Measurements from ENCODE around the gene DHRS3. TPM values are rescaled to one million over a fixed set of nuclear protein-coding genes. Genes with fewer than 3 reads are reported as not detected.
"Not testable (repeated sequence)": the region's sequence is repeated elsewhere in the genome, so short reads cannot be mapped to it uniquely, and the experiment has no call there.

DHRS3 gene
- 29.0 TPM for total RNA-seq
- polyA plus RNA-seq (ENCODE audit: insufficient read depth in 1 of 8, insufficient read length in 8 of 8, low replicate concordance in 1 of 8): 10 to 100 TPM; 11.4 to 24.7 (median 20.0) TPM
- long read RNA-seq, donor 1, partial matches to known transcripts: 0 of 4 reads
- long read RNA-seq, donor 1, other reads (novel, unspliced or antisense): 0 of 4 reads
- long read RNA-seq, donor 2, partial matches to known transcripts: 0 of 1 reads
- long read RNA-seq, donor 2, other reads (novel, unspliced or antisense): 0 of 1 reads
- long read RNA-seq, donor 3, transcript DHRS3-204 (6 exons, 1,722 nt): major isoform, 8 of 8 reads
- long read RNA-seq, donor 3, partial matches to known transcripts: 0 of 8 reads
- long read RNA-seq, donor 3, other reads (novel, unspliced or antisense): 0 of 8 reads
- long read RNA-seq, donor 4, partial matches to known transcripts: 0 of 4 reads
- long read RNA-seq, donor 4, other reads (novel, unspliced or antisense): 0 of 4 reads
- long read RNA-seq, donor 5, transcript DHRS3-204 (6 exons, 1,722 nt): major isoform, 23 of 23 reads
- long read RNA-seq, donor 5, partial matches to known transcripts: 0 of 23 reads
- long read RNA-seq, donor 5, other reads (novel, unspliced or antisense): 0 of 23 reads
- long read RNA-seq, donor 6, transcript DHRS3-204 (6 exons, 1,722 nt): major isoform, 8 of 8 reads
- long read RNA-seq, donor 6, partial matches to known transcripts: 0 of 8 reads
- long read RNA-seq, donor 6, other reads (novel, unspliced or antisense): 0 of 8 reads
- long read RNA-seq, donor 7, transcript DHRS3-204 (6 exons, 1,722 nt): major isoform, 6 of 13 reads
- long read RNA-seq, donor 7, partial matches to known transcripts: 7 of 13 reads
- long read RNA-seq, donor 7, other reads (novel, unspliced or antisense): 0 of 13 reads
- long read RNA-seq, donor 8, partial matches to known transcripts: 10 of 10 reads
- long read RNA-seq, donor 8, other reads (novel, unspliced or antisense): 0 of 10 reads
- long read RNA-seq, donor 9, transcript DHRS3-204 (6 exons, 1,722 nt): major isoform, 6 of 6 reads
- long read RNA-seq, donor 9, partial matches to known transcripts: 0 of 6 reads
- long read RNA-seq, donor 9, other reads (novel, unspliced or antisense): 0 of 6 reads
- long read RNA-seq, donor 10, partial matches to known transcripts: 0 of 1 reads
- long read RNA-seq, donor 10, other reads (novel, unspliced or antisense): 0 of 1 reads
- long read RNA-seq, donor 11, transcript DHRS3-204 (6 exons, 1,722 nt): major isoform, 14 of 14 reads
- long read RNA-seq, donor 11, partial matches to known transcripts: 0 of 14 reads
- long read RNA-seq, donor 11, other reads (novel, unspliced or antisense): 0 of 14 reads

DNA sequence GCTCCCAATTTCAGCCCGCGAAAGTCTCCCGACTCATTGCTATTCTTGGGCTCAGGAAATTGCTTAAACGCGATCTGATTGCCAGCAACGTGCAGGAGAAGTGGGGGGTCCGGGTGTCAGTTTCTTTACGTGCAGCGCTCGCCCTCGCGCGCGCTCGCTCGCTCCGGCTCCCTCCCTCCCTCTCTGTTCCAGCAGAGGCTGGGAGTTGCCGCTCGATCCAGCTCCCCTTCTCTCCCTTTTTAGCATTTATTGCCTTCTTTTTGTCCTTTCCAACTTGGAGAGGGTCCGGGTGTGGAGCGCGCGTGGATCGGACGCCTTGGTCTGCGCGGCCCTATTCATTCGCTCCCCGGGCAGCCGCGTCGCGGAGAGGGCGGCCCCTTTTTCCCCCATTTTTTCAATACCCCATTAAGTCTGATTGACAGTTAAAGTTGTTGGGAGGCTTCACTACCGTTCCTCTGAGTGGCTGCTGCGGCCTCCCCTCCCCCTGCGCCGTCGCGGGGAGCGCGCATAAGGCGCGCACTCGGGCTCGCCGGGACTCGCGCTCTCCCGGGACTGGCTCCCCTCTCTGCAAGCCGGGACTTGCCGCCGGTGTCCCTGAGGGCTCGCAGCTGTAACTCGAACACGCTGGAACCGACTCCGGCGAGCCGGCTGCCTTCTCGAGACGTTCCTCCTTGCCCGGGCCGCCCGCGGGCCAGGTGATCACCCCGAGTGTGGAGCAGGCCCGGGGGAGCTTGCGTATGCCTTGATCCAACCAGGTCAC is at the start of gene DHRS3:
Gene DHRS3 (minus strand): TSS at position 310 of the 760 bp plus-strand sequence. CDS start 862 bp downstream, outside the sequence.
- Histone ChIP-seq H3K36me3 (ENCODE audit: control insufficient read depth, insufficient read depth, low read length) (no peaks in the 10 kb centered on the region), H3K27ac (ENCODE audit: low read length) (peak within 1 kb of the TSS; percentile 90), H3K27me3 (ENCODE audit: control insufficient read depth, insufficient read depth, low read length) (peaks cover 34% of the 10 kb centered on the region), H3K4me3 (ENCODE audit: low read length) (peak within 1 kb of the TSS; percentile 67), H3K4me1 (ENCODE audit: control insufficient read depth, insufficient read depth, low read length) (peaks cover 71% of the 10 kb centered on the region), H3K9me3 (replicated peaks; ENCODE audit: control insufficient read depth, low read depth, low read length) (no peaks in the 10 kb centered on the region)
- DNase-seq: peak; percentile 96
- WGBS (ENCODE audit: insufficient coverage): under 1% methylated on average over 53 of the region's 69 CpGs

GRCh38 chr1:12666141-12666735 is 48.2 kb upstream of the DHRS3 start:
- Histone ChIP-seq H3K27me3 (ENCODE audit: control insufficient read depth, insufficient read depth, low read length) (peaks cover 2% of the 10 kb centered on the region), H3K36me3 (ENCODE audit: control insufficient read depth, insufficient read depth, low read length) (no peaks in the 10 kb centered on the region), H3K4me1 (ENCODE audit: control insufficient read depth, insufficient read depth, low read length) (peaks cover 31% of the 10 kb centered on the region), H3K9me3 (replicated peaks; ENCODE audit: control insufficient read depth, low read depth, low read length) (peaks cover 15% of the 10 kb centered on the region), H3K27ac (ENCODE audit: low read length) (no peak overlapping the region), H3K4me3 (ENCODE audit: low read length) (no peak overlapping the region)
- DNase-seq: no peak
- WGBS (ENCODE audit: insufficient coverage): 91% methylated on average over 10 of the region's 15 CpGs

GRCh38 chr1:12665511-12665910 is 47.5 kb upstream of the DHRS3 start:
- H3K27ac ChIP-seq (ENCODE audit: low read length): no peak overlapping the region
- peaks cover 15% of the 10 kb centered on the region for H3K9me3 ChIP-seq (replicated peaks; ENCODE audit: control insufficient read depth, low read depth, low read length)
- H3K4me1 ChIP-seq (ENCODE audit: control insufficient read depth, insufficient read depth, low read length): peaks cover 25% of the 10 kb centered on the region
- H3K36me3 ChIP-seq (ENCODE audit: control insufficient read depth, insufficient read depth, low read length): no peaks in the 10 kb centered on the region
- no peak for DNase-seq
- no peak overlapping the region for H3K4me3 ChIP-seq (ENCODE audit: low read length)
- 71% methylated on average over 1 of the region's 4 CpGs for WGBS (ENCODE audit: insufficient coverage)
- H3K27me3 ChIP-seq (ENCODE audit: control insufficient read depth, insufficient read depth, low read length): peaks cover 2% of the 10 kb centered on the region

GRCh38 chr1:12662556-12662955 is 44.5 kb upstream of the DHRS3 start:
- peaks cover 2% of the 10 kb centered on the region for H3K27me3 ChIP-seq (ENCODE audit: control insufficient read depth, insufficient read depth, low read length)
- H3K27ac ChIP-seq (ENCODE audit: low read length): no peak overlapping the region
- WGBS (ENCODE audit: insufficient coverage): no CpG with 5 or more reads among the region's 1 CpG
- H3K4me1 ChIP-seq (ENCODE audit: control insufficient read depth, insufficient read depth, low read length): peaks cover 6% of the 10 kb centered on the region
- H3K36me3 ChIP-seq (ENCODE audit: control insufficient read depth, insufficient read depth, low read length): no peaks in the 10 kb centered on the region
- no peak for DNase-seq
- peaks cover 5% of the 10 kb centered on the region for H3K9me3 ChIP-seq (replicated peaks; ENCODE audit: control insufficient read depth, low read depth, low read length)
- no peak overlapping the region for H3K4me3 ChIP-seq (ENCODE audit: low read length)

DNA sequence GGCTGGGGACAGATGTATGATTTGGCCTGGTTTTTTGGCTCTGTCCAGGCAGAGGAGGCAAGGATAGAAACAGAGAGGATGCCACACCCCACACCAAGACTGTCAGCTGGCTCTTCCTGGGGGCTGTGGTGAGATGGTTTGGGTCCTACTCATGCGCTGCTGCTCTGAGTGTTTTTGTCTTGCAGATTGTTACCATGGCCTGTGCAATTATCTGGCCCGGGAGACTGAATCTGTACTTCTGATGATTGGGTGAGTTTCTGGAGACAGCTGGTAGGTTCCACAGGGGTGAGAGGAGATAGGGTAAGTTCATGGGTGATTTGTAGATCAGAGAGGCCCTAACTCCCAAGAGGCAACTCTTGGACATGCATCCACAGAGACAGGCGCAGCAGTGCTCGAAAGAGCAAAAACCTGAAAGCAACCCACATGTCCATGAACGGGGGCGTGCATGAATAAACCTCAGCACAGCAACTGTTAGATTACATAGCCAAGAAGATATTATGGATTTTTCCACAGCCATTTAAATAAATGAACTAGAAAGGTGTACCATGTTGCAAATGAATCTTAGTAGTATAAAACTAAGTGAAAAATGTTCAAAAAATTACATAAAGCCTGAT is 43.7 kb upstream of the DHRS3 start:
- Histone ChIP-seq H3K4me3 (ENCODE audit: low read length) (no peak overlapping the region), H3K4me1 (ENCODE audit: control insufficient read depth, insufficient read depth, low read length) (peaks cover 2% of the 10 kb centered on the region), H3K27ac (ENCODE audit: low read length) (no peak overlapping the region), H3K9me3 (replicated peaks; ENCODE audit: control insufficient read depth, low read depth, low read length) (peaks cover 5% of the 10 kb centered on the region), H3K27me3 (ENCODE audit: control insufficient read depth, insufficient read depth, low read length) (peaks cover 2% of the 10 kb centered on the region), H3K36me3 (ENCODE audit: control insufficient read depth, insufficient read depth, low read length) (no peaks in the 10 kb centered on the region)
- 89% methylated on average over 3 of the region's 6 CpGs for WGBS (ENCODE audit: insufficient coverage)
- no peak for DNase-seq

DNA sequence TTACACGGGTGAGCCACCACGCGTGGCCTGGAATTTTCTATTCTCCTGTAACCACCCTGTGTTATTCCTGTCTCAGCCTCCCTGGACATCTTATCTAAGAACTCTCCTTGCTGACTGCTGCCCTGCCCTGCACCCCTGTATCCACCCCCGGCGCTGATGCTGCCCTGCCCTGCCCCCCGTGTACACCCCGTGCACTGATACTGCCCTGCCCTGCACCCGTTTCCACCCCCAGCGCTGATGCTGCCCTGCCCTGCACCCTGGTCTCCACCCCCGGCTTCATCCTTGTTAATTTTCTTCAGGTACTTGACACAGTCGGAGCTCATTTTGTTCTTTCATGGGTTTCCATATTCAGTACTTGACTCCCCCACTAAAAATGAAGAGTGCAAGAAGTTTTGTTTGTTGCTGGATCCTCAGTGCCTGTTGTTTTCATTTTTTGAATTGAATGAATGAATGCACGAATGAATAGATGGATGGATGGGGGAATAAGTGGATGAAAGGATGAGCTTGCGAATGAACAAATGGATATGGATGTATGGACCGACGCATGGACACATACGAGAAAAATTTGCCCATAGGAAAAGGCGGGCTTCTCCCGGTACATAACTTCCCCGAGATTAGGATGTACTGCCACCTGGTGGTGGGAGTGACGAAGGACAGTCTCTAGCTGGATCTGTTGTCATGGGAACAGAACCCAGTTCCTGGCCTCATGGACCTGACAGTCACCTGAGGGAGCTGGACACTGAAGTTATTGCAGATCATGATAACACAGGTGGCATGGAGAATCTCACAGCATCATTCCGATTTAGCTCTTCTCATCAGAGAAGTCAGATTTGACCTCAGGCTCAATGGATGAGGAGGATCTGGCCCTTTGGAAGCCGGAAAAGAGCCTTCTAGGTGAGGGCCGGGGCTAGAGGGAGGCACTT is 40.8 kb upstream of the DHRS3 start:
- 40% methylated on average over 20 of the region's 23 CpGs for WGBS (ENCODE audit: insufficient coverage)
- Histone ChIP-seq H3K27me3 (ENCODE audit: control insufficient read depth, insufficient read depth, low read length) (peaks cover 2% of the 10 kb centered on the region), H3K9me3 (replicated peaks; ENCODE audit: control insufficient read depth, low read depth, low read length) (peaks cover 5% of the 10 kb centered on the region), H3K27ac (ENCODE audit: low read length) (no peak overlapping the region), H3K4me1 (ENCODE audit: control insufficient read depth, insufficient read depth, low read length) (no peaks in the 10 kb centered on the region), H3K36me3 (ENCODE audit: control insufficient read depth, insufficient read depth, low read length) (no peaks in the 10 kb centered on the region), H3K4me3 (ENCODE audit: low read length) (no peak overlapping the region)
- peak; percentile 88 for DNase-seq

DNA sequence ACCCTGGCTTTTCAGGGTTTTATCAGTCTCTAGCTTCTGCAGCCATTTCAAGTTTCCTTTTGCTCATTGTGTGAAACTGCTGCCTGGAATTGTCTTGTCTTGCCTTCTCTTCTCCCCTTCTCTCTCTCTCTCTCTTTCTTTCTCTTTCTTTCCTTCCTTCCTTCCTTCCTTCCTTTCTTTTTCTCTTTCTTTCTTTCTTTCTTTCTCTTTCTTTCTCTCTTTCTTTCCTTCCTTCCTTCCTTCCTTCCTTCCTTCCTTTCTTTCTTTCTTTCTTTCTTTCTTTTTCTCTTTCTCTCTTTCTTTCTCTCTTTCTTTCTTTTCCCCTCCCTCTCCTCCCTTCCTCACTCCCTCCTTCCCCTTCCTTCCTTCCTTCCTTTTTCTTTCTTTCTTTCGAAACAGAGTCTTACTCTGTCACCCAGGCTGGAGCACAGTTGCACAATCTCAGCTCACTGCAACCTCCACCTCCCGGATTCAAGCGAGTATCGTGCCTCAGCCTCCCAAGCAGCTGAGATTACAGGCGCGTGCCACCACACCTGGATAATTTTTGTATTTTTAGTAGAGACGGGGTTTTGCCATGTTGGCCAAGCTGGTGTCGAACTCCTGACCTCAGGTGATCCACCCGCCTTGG is 40.0 kb upstream of the DHRS3 start:
- not testable (repeated sequence) for H3K9me3 ChIP-seq (replicated peaks; ENCODE audit: control insufficient read depth, low read depth, low read length); H3K36me3 ChIP-seq (ENCODE audit: control insufficient read depth, insufficient read depth, low read length); DNase-seq; H3K27me3 ChIP-seq (ENCODE audit: control insufficient read depth, insufficient read depth, low read length); H3K4me3 ChIP-seq (ENCODE audit: low read length); H3K27ac ChIP-seq (ENCODE audit: low read length); H3K4me1 ChIP-seq (ENCODE audit: control insufficient read depth, insufficient read depth, low read length)
- 84% methylated on average over 4 of the region's 9 CpGs for WGBS (ENCODE audit: insufficient coverage)
